Activated CD4-positive, alpha-beta T cell treated with anti-CD3 and anti-CD28 coated beads, Interleukin-2, amount 50 U/mL, for 48 hours (primary cell): ENCODE results near the gene EXOSC5.
"Not testable (repeated sequence)": the region's sequence is repeated elsewhere in the genome, so short reads cannot be mapped to it uniquely, and the experiment has no call there.

ENCODE experiments used
- DNase-seq, 2 experiments: peaks; one replicate each; pipeline ENCODE4 v3.0.0-alpha.2; 2020

The EXOSC5 gene

GRCh38 chr19:41426116-41426841 lies 29.1 kb upstream of the EXOSC5 start:
- no peak for DNase-seq

- no peak for DNase-seq
Measured at GRCh38 chr19:41425174-41426115, 28.3 kb upstream of the EXOSC5 start.

GRCh38 chr19:41424335-41425173 lies 27.4 kb upstream of the EXOSC5 start:
- no peak for DNase-seq

- no peak for DNase-seq
Measured at GRCh38 chr19:41422955-41423354, 25.8 kb upstream of the EXOSC5 start.

- DNase-seq = no peak
Measured at GRCh38 chr19:41422456-41422855, 25.3 kb upstream of the EXOSC5 start.

GRCh38 chr19:41421973-41422372 lies 24.8 kb upstream of the EXOSC5 start:
- no peak for DNase-seq

- no peak for DNase-seq
Measured at GRCh38 chr19:41421314-41421713, 24.2 kb upstream of the EXOSC5 start.

GRCh38 chr19:41420101-41420880 lies 23.1 kb upstream of the EXOSC5 start:
- no peak for DNase-seq

- DNase-seq = no peak
Measured at GRCh38 chr19:41416194-41416674, 19.1 kb upstream of the EXOSC5 start.

- DNase-seq = no peak
Measured at GRCh38 chr19:41415154-41415571, 18.0 kb upstream of the EXOSC5 start.

- no peak for DNase-seq
Measured at GRCh38 chr19:41414461-41414860, 17.3 kb upstream of the EXOSC5 start.

GRCh38 chr19:41413947-41414346 lies 16.8 kb upstream of the EXOSC5 start:
- DNase-seq = no peak

- DNase-seq = no peak
Measured at GRCh38 chr19:41412953-41413352, 15.8 kb upstream of the EXOSC5 start.

GRCh38 chr19:41411968-41412265 lies 14.8 kb upstream of the EXOSC5 start:
- DNase-seq = no peak

- no peak for DNase-seq
Measured at GRCh38 chr19:41411100-41411967, 14.2 kb upstream of the EXOSC5 start.

GRCh38 chr19:41410336-41411054 lies 13.3 kb upstream of the EXOSC5 start:
- DNase-seq = no peak

- no peak for DNase-seq
Measured at GRCh38 chr19:41409288-41409687, 12.1 kb upstream of the EXOSC5 start.

GRCh38 chr19:41408846-41409245 lies 11.7 kb upstream of the EXOSC5 start:
- DNase-seq = not testable (repeated sequence)

GRCh38 chr19:41408256-41408655 lies 11.1 kb upstream of the EXOSC5 start:
- no peak for DNase-seq

- DNase-seq = no peak
Measured at GRCh38 chr19:41407271-41407670, 10.1 kb upstream of the EXOSC5 start.

- DNase-seq = no peak
Measured at GRCh38 chr19:41405776-41406175, 8.6 kb upstream of the EXOSC5 start.
